ENCODE measurements around the gene SMIM38.

DNA sequence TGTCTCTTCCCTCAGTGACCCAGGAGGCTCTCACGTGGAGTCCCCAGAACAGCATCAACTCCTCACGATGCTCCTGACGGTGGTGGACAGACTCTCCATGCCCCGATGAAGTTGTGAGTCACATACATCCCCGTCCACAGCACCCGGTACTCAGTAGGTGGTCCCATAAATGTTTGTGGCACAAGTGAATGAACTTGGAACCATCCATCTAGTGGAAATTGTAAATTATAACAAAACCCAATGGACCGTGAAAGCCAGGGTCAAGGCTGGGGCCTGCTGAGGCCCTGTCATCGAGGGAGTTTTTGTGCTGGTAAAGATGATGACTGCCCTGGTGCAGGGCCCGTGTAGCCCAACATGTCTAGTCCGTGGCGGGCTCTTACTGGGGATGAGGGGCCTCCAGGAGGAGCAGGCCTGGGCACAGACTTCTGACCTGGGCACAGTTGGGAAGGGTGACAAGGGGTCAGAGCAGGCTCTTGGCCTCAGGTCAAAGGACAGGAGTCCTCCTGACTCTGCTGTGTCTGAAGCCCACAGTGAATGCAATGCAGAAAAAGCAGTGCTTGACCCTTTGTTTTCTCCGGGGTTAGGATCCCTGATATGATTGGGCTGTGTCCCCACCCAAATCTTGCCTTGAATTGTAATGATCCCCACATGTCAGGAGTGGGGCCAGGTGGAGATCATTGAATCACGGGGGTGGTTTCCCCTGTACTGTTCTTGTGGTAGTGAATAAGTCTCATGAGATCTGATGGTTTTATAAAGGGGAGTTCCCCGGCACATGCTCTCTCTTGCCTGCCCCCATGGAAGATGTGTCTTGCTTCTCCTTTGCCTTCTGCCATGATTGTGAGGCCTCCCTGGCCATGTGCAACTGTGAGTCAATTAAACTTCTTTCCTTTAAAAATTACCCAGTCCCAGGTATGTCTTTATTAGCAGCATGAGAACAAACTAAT, 20.0 kb upstream of the SMIM38 start:
- TF ChIP-seq TAF1 (IDR thresholded peaks at IDR 0.05; ENCODE audit: borderline replicate concordance, insufficient read depth, low read length) (no peak), SIN3A (IDR thresholded peaks at IDR 0.05; ENCODE audit: borderline replicate concordance, insufficient read depth, low read length) (no peak), POLR2AphosphoS5 (IDR thresholded peaks at IDR 0.05; ENCODE audit: low read depth, low read length) (no peak)
- TF ChIP-seq, protein P1, sequence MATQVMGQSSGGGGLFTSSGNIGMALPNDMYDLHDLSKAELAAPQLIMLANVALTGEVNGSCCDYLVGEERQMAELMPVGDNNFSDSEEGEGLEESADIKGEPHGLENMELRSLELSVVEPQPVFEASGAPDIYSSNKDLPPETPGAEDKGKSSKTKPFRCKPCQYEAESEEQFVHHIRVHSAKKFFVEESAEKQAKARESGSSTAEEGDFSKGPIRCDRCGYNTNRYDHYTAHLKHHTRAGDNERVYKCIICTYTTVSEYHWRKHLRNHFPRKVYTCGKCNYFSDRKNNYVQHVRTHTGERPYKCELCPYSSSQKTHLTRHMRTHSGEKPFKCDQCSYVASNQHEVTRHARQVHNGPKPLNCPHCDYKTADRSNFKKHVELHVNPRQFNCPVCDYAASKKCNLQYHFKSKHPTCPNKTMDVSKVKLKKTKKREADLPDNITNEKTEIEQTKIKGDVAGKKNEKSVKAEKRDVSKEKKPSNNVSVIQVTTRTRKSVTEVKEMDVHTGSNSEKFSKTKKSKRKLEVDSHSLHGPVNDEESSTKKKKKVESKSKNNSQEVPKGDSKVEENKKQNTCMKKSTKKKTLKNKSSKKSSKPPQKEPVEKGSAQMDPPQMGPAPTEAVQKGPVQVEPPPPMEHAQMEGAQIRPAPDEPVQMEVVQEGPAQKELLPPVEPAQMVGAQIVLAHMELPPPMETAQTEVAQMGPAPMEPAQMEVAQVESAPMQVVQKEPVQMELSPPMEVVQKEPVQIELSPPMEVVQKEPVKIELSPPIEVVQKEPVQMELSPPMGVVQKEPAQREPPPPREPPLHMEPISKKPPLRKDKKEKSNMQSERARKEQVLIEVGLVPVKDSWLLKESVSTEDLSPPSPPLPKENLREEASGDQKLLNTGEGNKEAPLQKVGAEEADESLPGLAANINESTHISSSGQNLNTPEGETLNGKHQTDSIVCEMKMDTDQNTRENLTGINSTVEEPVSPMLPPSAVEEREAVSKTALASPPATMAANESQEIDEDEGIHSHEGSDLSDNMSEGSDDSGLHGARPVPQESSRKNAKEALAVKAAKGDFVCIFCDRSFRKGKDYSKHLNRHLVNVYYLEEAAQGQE (IDR thresholded peaks at IDR 0.05; ENCODE audit: insufficient read depth in 1 of 2, low read depth in 2 of 2, low read length in 2 of 2) = no peak

Data from PFSK-1 (cell line).